Measurements from ENCODE around the gene TTC14. TPM values are rescaled to one million over a fixed set of nuclear protein-coding genes. Genes with fewer than 3 reads are reported as not detected.

The TTC14 gene
- total and polyA plus RNA-seq, 9 of the 15 experiments (the other 6 are each of a cell fraction or from before 2014, with no cell fraction given): 10.0 to 61.9 (median 27.0) TPM

GRCh38 chr3:180570238-180570637, 31.7 kb upstream of the TTC14 start:
- BruUV-seq (replicated peaks): no TSS peak
- POLR2A ChIA-PET: no interaction called here
- H3K27me3 ChIP-seq (ENCODE audit: control insufficient read depth in 2 of 2, insufficient read depth in 2 of 2, low read length in 2 of 2): no peaks in the 10 kb centered on the region

More at GRCh38 chr3:180570238-180570637, 31.7 kb upstream of the TTC14 start:
- Histone ChIP-seq H3K27ac (ENCODE audit: extremely low read depth, low read depth, low read length) (no peak overlapping the region), H3K79me2 (ENCODE audit: control insufficient read depth, insufficient read depth, low read length) (no peaks in the 10 kb centered on the region), H3K36me3 (ENCODE audit: control insufficient read depth, insufficient read depth, low read length) (no peaks in the 10 kb centered on the region), H3K4me2 (ENCODE audit: insufficient read depth, low read length) (no peak overlapping the region), H4K20me1 (replicated peaks; ENCODE audit: control insufficient read depth, insufficient read depth, low read length) (no peaks in the 10 kb centered on the region), H3K9ac (ENCODE audit: insufficient read depth in 1 of 2, low read depth in 2 of 2, low read length in 2 of 2) (no peak overlapping the region), H3K9me1 (ENCODE audit: control insufficient read depth, insufficient read depth, low read length) (no peaks in the 10 kb centered on the region), H2AFZ (ENCODE audit: low read depth, low read length) (no peak overlapping the region), H3K4me1 (replicated peaks in 1 of 2; ENCODE audit: control insufficient read depth in 2 of 2, insufficient read depth in 2 of 2, low read length in 2 of 2) (no peaks in the 10 kb centered on the region), H3K9me3 (replicated peaks; ENCODE audit: control insufficient read depth, insufficient read depth, low read depth, low read length) (no peaks in the 10 kb centered on the region), H3K4me3 (no peak overlapping the region)
- in situ Hi-C loops (cut with MboI): no loop called here
- no peak for TF ChIP-seq GMEB1 (CRISPR knock-in tag; IDR thresholded peaks at IDR 0.05)
- WGBS (ENCODE audit: insufficient coverage, low coverage, missing lambda C conversion rate): 0% methylated on average over 4 of the region's 4 CpGs
- ATAC-seq (no peak), FAIRE-seq (no peak), DNase-seq (ENCODE audit: extremely low read depth in 1 of 4, low spot score in 3 of 4) (no peak)
- CTCF ChIA-PET (ENCODE audit: low intra/inter-chr PET ratio): no interaction called here
- intact Hi-C loops (cut with micrococcal nuclease): no loop called here

Measured in K562 (cell line).